22Rv1 (cell line): Measurements from ENCODE around the gene C12orf76.

ENCODE experiments used
- CTCF ChIP-seq: fragments of 450-650 bp; IDR thresholded peaks from 2 replicates; pipeline ENCODE4 v1.5.1; 2017; ENCODE audit warnings: mild to moderate bottlenecking
- ZFX ChIP-seq: fragments of 450-650 bp; IDR thresholded peaks from 2 replicates; pipeline ENCODE4 v1.6.1; 2017; ENCODE audit warnings: antibody characterized with exemption, borderline replicate concordance

DNA sequence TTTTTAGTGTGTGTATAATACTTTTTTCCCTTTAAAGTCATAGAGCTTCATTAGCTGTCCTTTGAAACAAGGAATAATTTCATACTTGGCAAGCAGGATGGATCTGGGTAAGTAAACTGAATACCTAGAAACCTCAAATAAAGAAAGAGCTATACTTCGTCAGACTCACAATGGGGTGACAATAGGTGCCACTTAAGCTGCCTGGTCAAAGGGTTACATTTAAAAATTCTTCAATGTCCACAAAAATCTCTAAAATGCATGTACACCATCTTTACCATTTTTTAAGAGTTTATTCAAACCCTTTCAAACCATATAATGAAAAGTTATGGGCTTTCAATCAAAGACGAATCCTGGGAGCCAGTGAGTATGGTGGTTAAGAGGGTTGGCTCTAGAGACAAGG, 55.2 kb downstream of the C12orf76 start:
- TF ChIP-seq CTCF (no peak), ZFX (no peak)
